GM12878 (cell line): ENCODE measurements around the gene STIL. TPM values are rescaled to one million over a fixed set of nuclear protein-coding genes. Genes with fewer than 3 reads are reported as not detected.
A peak's percentile ranks its signal among the peaks of the same experiment; 100 is the strongest.

Source experiments
- BRCA1 ChIP-seq: IDR thresholded peaks from 2 replicates; pipeline ENCODE4 v1.6.1; 2011; ENCODE audit warnings: low read depth, low read length, improper control_type of control experiment
- CBFB ChIP-seq: IDR thresholded peaks from 2 replicates; pipeline ENCODE4 v1.6.1; 2016; ENCODE audit warnings: antibody characterized with exemption, low read depth
- DPF2 ChIP-seq: fragments of 450-650 bp; IDR thresholded peaks from 2 replicates; pipeline ENCODE4 v1.6.1; 2017; ENCODE audit warnings: mild to moderate bottlenecking
- ESRRA ChIP-seq: IDR thresholded peaks from 2 replicates; pipeline ENCODE4 v1.6.1; 2012; ENCODE audit warnings: mild to moderate bottlenecking, low read length, improper control_type of control experiment
- HCFC1 ChIP-seq: fragments of 150-350 bp; IDR thresholded peaks from 2 replicates; pipeline ENCODE4 v1.6.1; 2014; ENCODE audit warnings: low read length
- IKZF2 ChIP-seq, 2 experiments: fragments of 450-650 bp; IDR thresholded peaks; 2 replicates each; pipeline ENCODE4 v1.6.1; 2017; ENCODE audit warnings: mild to moderate bottlenecking in 2 of 2, moderate library complexity in 2 of 2
- JUND ChIP-seq: IDR thresholded peaks from 2 replicates; pipeline ENCODE4 v1.6.1; 2012; ENCODE audit warnings: low read depth, mild to moderate bottlenecking, low read length, improper control_type of control experiment, moderate library complexity
- KDM1A ChIP-seq: fragments of 200-600 bp; sonication (generic); IDR thresholded peaks from 2 replicates; pipeline ENCODE4 v1.6.1; 2016; ENCODE audit warnings: borderline replicate concordance
- KLF5 ChIP-seq: fragments of 450-650 bp; IDR thresholded peaks from 2 replicates; pipeline ENCODE4 v1.6.1; 2014; ENCODE audit warnings: mild to moderate bottlenecking; ENCODE audit not compliant: partially characterized antibody
- NR2F1 ChIP-seq: fragments of 450-650 bp; conservative IDR thresholded peaks from 2 replicates; pipeline ENCODE4 v1.6.1; 2017; ENCODE audit warnings: mild to moderate bottlenecking
- POLR2AphosphoS2 ChIP-seq: IDR thresholded peaks from 2 replicates; pipeline ENCODE4 v1.6.1; 2011; ENCODE audit warnings: low read depth, mild to moderate bottlenecking, low read length, improper control_type of control experiment, moderate library complexity
- POU2F2 ChIP-seq: IDR thresholded peaks from 3 replicates; pipeline ENCODE4 v1.6.1; 2011; ENCODE audit warnings: low read depth, mild to moderate bottlenecking, low read length, borderline replicate concordance
- RCOR1 ChIP-seq: conservative IDR thresholded peaks from 2 replicates; pipeline ENCODE4 v1.6.1; 2012; ENCODE audit warnings: low read depth, low read length, improper control_type of control experiment
- RELA ChIP-seq: fragments of 450-650 bp; IDR thresholded peaks from 2 replicates; pipeline ENCODE4 v1.8.0; 2014; ENCODE audit warnings: borderline replicate concordance; ENCODE audit not compliant: partially characterized antibody
- RUNX3 ChIP-seq: IDR thresholded peaks from 2 replicates; pipeline ENCODE4 v1.6.1; 2012; ENCODE audit warnings: low read length, inconsistent platforms
- SMAD1 ChIP-seq: fragments of 450-650 bp; IDR thresholded peaks from 2 replicates; pipeline ENCODE4 v1.6.1; 2018; ENCODE audit warnings: mild to moderate bottlenecking, low read depth; ENCODE audit not compliant: partially characterized antibody
- STAT3 ChIP-seq: IDR thresholded peaks from 2 replicates; pipeline ENCODE4 v1.6.1; 2011; ENCODE audit warnings: low read depth, low read length, improper control_type of control experiment
- TAF1 ChIP-seq: IDR thresholded peaks from 2 replicates; pipeline ENCODE4 v1.6.1; 2011; ENCODE audit warnings: mild to moderate bottlenecking, low read depth, low read length, borderline replicate concordance
- WRNIP1 ChIP-seq: IDR thresholded peaks from 2 replicates; pipeline ENCODE4 v1.6.1; 2011; ENCODE audit warnings: low read depth, low read length, improper control_type of control experiment, borderline replicate concordance
- YBX1 ChIP-seq: fragments of 450-650 bp; IDR thresholded peaks from 2 replicates; pipeline ENCODE4 v1.6.1; 2016; ENCODE audit warnings: antibody characterized with exemption
- ZBED1 ChIP-seq: IDR thresholded peaks from 2 replicates; pipeline ENCODE4 v1.6.1; 2016; ENCODE audit warnings: borderline replicate concordance
- ZNF384 ChIP-seq: IDR thresholded peaks from 2 replicates; pipeline ENCODE4 v1.6.1; 2012; ENCODE audit warnings: low read depth, mild to moderate bottlenecking, low read length, improper control_type of control experiment, borderline replicate concordance
- polyA plus RNA-seq, 11 experiments: library from polyadenylated mRNA; depleted of rRNA in 4 of 11; unstranded in 6 of 11; stranded (reverse) in 5 of 11; fragments of >200 nt; fragmentation: Nextera tagmentation in 4 of 11; fragmentation: Illumina TruSeq in 1 of 11; extraction: Ambion mirVana in 4 of 11; extraction: Trizol in 1 of 11; gene quantifications; 1 replicate in 1 of 11; 2 replicates in 10 of 11; pipeline versions ENCODE4 v1.2.1 to v1.2.3, GENCODE V29; 2011 to 2016; ENCODE audit warnings: inconsistent platforms in 2 of 11, missing spikeins in 2 of 11, low read depth in 1 of 11
- total RNA-seq, 4 experiments: library from RNA; depleted of rRNA in 3 of 4; stranded (reverse); fragments of >200 nt in 3 of 4; fragmentation: Illumina TruSeq in 1 of 4; extraction: Trizol in 1 of 4; gene quantifications; 2 replicates each; pipeline versions ENCODE4 v1.2.1 to v1.2.3, GENCODE V29; 2013 to 2021
- TF ChIP-seq, protein P1 (sequence below), 3 experiments: IDR thresholded peaks in 2 of 3; conservative IDR thresholded peaks in 1 of 3; 2 replicates each; pipeline ENCODE4 v1.5.1; 2011; ENCODE audit warnings: low read depth in 3 of 3, low read length in 3 of 3, mild to moderate bottlenecking in 3 of 3, control low read depth in 2 of 3, moderate library complexity in 2 of 3, inconsistent platforms in 1 of 3, mixed read lengths in 1 of 3; ENCODE audit not compliant: control insufficient read depth in 2 of 3, insufficient read depth in 1 of 3; ENCODE audit errors: extremely low read depth in 1 of 3
- TF ChIP-seq, protein P2 (sequence below): fragments of 450-650 bp; IDR thresholded peaks from 2 replicates; pipeline ENCODE4 v1.6.1; 2017; ENCODE audit warnings: mild to moderate bottlenecking, moderate library complexity
- TF ChIP-seq, protein P3 (sequence below): IDR thresholded peaks from 2 replicates; pipeline ENCODE4 v1.6.1; 2011; ENCODE audit warnings: borderline replicate concordance, low read depth, mild to moderate bottlenecking, moderate library complexity, mixed read lengths, low read length; ENCODE audit not compliant: insufficient read depth; ENCODE audit errors: extremely low read length

The STIL gene
- total and polyA plus RNA-seq, 10 of the 15 experiments (the other 5 are each of a cell fraction or from before 2014, with no cell fraction given) = 6.0 to 35.1 (median 26.5) TPM

DNA sequence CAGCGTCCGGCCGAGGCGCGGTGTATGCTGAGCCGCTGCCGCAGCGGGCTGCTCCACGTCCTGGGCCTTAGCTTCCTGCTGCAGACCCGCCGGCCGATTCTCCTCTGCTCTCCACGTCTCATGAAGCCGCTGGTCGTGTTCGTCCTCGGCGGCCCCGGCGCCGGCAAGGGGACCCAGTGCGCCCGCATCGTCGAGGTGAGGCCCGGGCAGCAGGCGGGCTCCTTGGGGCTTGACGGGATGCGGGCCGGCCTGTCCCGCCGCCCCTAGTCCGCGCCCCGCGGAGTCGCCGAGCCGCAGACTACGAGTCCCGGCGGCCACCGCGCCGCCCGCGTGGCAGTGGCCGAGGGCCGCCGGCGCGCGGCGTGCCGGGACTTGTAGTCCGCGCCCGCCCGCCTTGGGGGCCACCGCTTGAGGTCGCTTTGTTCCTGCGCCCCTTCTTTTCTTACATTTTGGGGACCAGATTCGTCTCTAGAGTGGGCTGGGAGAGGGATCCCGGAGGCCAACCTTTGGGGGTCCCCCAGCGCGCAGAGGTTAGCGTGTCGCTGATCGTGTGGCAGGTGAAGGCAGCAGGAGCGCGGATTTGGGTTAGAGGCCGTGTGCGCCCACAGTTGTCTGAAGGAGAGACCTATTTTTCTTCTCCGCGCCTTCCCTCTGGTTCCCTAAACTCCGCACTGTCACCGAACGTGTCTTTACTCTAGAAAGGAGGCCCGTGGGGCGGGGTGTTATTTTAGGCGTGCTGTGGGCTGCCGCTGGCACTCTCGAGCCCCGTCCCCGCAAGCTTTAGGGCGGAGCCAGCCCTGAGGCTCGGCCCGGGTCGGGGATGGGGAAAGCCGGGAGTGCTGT is 20.2 kb upstream of the STIL start (continued):
- TF ChIP-seq SMAD1 (no peak), STAT3 (no peak), POLR2AphosphoS2 (no peak), WRNIP1 (no peak), RUNX3 (peak; percentile 16; the same call in 1 of the 2 replicates), RELA (peak; percentile 21), IKZF2 (IDR thresholded peaks at IDR 0.05) (peak in 1 of 2 experiments; percentile 34; a peak in 2 of 4 replicates), KLF5 (peak; percentile 18), CBFB (0 out of 2 replicates have a peak, but pooled peaks have one; percentile 30), ZNF384 (no peak), BRCA1 (no peak), RCOR1 (no peak), NR2F1 (no peak; the same call in 1 of the 2 replicates), DPF2 (0 out of 2 replicates have a peak, but pooled peaks have one; percentile 57), POU2F2 (no peak), JUND (no peak), ZBED1 (no peak), YBX1 (no peak), TAF1 (peak; percentile 32; the same call in 1 of the 2 replicates), ESRRA (0 out of 2 replicates have a peak, but pooled peaks have one; percentile 32), KDM1A (no peak), HCFC1 (peak; percentile 96)
- TF ChIP-seq, protein P1, sequence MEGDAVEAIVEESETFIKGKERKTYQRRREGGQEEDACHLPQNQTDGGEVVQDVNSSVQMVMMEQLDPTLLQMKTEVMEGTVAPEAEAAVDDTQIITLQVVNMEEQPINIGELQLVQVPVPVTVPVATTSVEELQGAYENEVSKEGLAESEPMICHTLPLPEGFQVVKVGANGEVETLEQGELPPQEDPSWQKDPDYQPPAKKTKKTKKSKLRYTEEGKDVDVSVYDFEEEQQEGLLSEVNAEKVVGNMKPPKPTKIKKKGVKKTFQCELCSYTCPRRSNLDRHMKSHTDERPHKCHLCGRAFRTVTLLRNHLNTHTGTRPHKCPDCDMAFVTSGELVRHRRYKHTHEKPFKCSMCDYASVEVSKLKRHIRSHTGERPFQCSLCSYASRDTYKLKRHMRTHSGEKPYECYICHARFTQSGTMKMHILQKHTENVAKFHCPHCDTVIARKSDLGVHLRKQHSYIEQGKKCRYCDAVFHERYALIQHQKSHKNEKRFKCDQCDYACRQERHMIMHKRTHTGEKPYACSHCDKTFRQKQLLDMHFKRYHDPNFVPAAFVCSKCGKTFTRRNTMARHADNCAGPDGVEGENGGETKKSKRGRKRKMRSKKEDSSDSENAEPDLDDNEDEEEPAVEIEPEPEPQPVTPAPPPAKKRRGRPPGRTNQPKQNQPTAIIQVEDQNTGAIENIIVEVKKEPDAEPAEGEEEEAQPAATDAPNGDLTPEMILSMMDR (IDR thresholded peaks at IDR 0.05 in 2 of 3, conservative IDR thresholded peaks at IDR 0.05 in 1 of 3; ENCODE audit: control insufficient read depth in 2 of 3, extremely low read depth in 1 of 3, insufficient read depth in 1 of 3, low read depth in 3 of 3, low read length in 3 of 3) = peak; percentile 6 to 42 (median 32); a peak in 4 of 6 replicates
- TF ChIP-seq, protein P2, sequence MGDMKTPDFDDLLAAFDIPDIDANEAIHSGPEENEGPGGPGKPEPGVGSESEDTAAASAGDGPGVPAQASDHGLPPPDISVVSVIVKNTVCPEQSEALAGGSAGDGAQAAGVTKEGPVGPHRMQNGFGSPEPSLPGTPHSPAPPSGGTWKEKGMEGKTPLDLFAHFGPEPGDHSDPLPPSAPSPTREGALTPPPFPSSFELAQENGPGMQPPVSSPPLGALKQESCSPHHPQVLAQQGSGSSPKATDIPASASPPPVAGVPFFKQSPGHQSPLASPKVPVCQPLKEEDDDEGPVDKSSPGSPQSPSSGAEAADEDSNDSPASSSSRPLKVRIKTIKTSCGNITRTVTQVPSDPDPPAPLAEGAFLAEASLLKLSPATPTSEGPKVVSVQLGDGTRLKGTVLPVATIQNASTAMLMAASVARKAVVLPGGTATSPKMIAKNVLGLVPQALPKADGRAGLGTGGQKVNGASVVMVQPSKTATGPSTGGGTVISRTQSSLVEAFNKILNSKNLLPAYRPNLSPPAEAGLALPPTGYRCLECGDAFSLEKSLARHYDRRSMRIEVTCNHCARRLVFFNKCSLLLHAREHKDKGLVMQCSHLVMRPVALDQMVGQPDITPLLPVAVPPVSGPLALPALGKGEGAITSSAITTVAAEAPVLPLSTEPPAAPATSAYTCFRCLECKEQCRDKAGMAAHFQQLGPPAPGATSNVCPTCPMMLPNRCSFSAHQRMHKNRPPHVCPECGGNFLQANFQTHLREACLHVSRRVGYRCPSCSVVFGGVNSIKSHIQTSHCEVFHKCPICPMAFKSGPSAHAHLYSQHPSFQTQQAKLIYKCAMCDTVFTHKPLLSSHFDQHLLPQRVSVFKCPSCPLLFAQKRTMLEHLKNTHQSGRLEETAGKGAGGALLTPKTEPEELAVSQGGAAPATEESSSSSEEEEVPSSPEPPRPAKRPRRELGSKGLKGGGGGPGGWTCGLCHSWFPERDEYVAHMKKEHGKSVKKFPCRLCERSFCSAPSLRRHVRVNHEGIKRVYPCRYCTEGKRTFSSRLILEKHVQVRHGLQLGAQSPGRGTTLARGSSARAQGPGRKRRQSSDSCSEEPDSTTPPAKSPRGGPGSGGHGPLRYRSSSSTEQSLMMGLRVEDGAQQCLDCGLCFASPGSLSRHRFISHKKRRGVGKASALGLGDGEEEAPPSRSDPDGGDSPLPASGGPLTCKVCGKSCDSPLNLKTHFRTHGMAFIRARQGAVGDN = no peak
- TF ChIP-seq, protein P3, sequence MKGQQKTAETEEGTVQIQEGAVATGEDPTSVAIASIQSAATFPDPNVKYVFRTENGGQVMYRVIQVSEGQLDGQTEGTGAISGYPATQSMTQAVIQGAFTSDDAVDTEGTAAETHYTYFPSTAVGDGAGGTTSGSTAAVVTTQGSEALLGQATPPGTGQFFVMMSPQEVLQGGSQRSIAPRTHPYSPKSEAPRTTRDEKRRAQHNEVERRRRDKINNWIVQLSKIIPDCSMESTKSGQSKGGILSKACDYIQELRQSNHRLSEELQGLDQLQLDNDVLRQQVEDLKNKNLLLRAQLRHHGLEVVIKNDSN = peak; percentile 57
